ENCODE results near the gene NEURL1. TPM values are rescaled to one million over a fixed set of nuclear protein-coding genes. Genes with fewer than 3 reads are reported as not detected.
A peak's percentile ranks its signal among the peaks of the same experiment; 100 is the strongest.

Gene NEURL1
- 10 to 100 TPM; 15.9 to 68.7 (median 42.9) TPM for total RNA-seq
- long read RNA-seq, donor 1, full-length matches to known transcripts = 3 of 31 reads
- long read RNA-seq, donor 1, partial matches to known transcripts = 12 of 31 reads
- long read RNA-seq, donor 1, other reads (novel, unspliced or antisense) = 16 of 31 reads
- long read RNA-seq, donor 2, full-length matches to known transcripts = 1 of 27 reads
- long read RNA-seq, donor 2, partial matches to known transcripts = 12 of 27 reads
- long read RNA-seq, donor 2, other reads (novel, unspliced or antisense) = 14 of 27 reads

- peaks cover 12% of the 10 kb centered on the region for H3K4me1 ChIP-seq (ENCODE audit: low read depth)
- DNase-seq = peak in 2 of 3 donors; percentile 33
- no peak within 1 kb of the TSS for H3K4me3 ChIP-seq
- no peak for TF ChIP-seq CTCF (IDR thresholded peaks at IDR 0.05)
- intact Hi-C loops (cut with DNase I, micrococcal nuclease) = no loop called here
- no peaks in the 10 kb centered on the region for H3K9me3 ChIP-seq
- peak; percentile 31 for ATAC-seq
- H3K36me3 ChIP-seq (ENCODE audit: low read depth) = no peaks in the 10 kb centered on the region
Measured at GRCh38 chr10:103493362-103493915, at the start of gene NEURL1. TSS of gene NEURL1 (plus strand) at chr10:103493705. CDS start at chr10:103494388, 683 bp downstream.

GRCh38 chr10:103444478-103444877 lies 49.0 kb upstream of the NEURL1 start:
- Histone ChIP-seq H3K4me3 (no peak overlapping the region), H3K9me3 (no peaks in the 10 kb centered on the region), H3K4me1 (ENCODE audit: low read depth) (peaks cover 4% of the 10 kb centered on the region), H3K36me3 (ENCODE audit: low read depth) (peaks cover 3% of the 10 kb centered on the region)
- DNase-seq (no peak), ATAC-seq (no peak)
- TF ChIP-seq CTCF (IDR thresholded peaks at IDR 0.05) = no peak
- intact Hi-C loops (cut with DNase I, micrococcal nuclease) = no loop called here

- peaks cover 7% of the 10 kb centered on the region for H3K4me1 ChIP-seq (ENCODE audit: low read depth)
Measured at GRCh38 chr10:103445366-103445765, 48.1 kb upstream of the NEURL1 start.

GRCh38 chr10:103445767-103446567 lies 47.5 kb upstream of the NEURL1 start:
- intact Hi-C loops (cut with DNase I, micrococcal nuclease) = no loop called here
- DNase-seq (peak in 2 of 3 donors; percentile 28 to 52), ATAC-seq (peak; percentile 24)
- TF ChIP-seq CTCF (IDR thresholded peaks at IDR 0.05) = no peak
- peaks cover 9% of the 10 kb centered on the region for H3K4me1 ChIP-seq (ENCODE audit: low read depth)
- no peaks in the 10 kb centered on the region for H3K9me3 ChIP-seq
- H3K4me3 ChIP-seq = no peak overlapping the region
- H3K36me3 ChIP-seq (ENCODE audit: low read depth) = peaks cover 3% of the 10 kb centered on the region

More at GRCh38 chr10:103445366-103445765, 48.1 kb upstream of the NEURL1 start:
- no peak for TF ChIP-seq CTCF (IDR thresholded peaks at IDR 0.05)
- no peak for DNase-seq
- no peak overlapping the region for H3K4me3 ChIP-seq
- peaks cover 3% of the 10 kb centered on the region for H3K36me3 ChIP-seq (ENCODE audit: low read depth)
- intact Hi-C loops (cut with DNase I, micrococcal nuclease) = no loop called here
- no peak for ATAC-seq
- H3K9me3 ChIP-seq = no peaks in the 10 kb centered on the region

- no peak for TF ChIP-seq CTCF (IDR thresholded peaks at IDR 0.05)
Measured at GRCh38 chr10:103447187-103447586, 46.3 kb upstream of the NEURL1 start.

More at GRCh38 chr10:103447187-103447586, 46.3 kb upstream of the NEURL1 start:
- ATAC-seq (no peak), DNase-seq (no peak)
- intact Hi-C loops (cut with DNase I, micrococcal nuclease) = no loop called here
- H3K4me3 ChIP-seq = no peak overlapping the region
- peaks cover 13% of the 10 kb centered on the region for H3K4me1 ChIP-seq (ENCODE audit: low read depth)
- H3K36me3 ChIP-seq (ENCODE audit: low read depth) = no peaks in the 10 kb centered on the region
- H3K9me3 ChIP-seq = no peaks in the 10 kb centered on the region
